ENCODE measurements around the gene TASOR2. TPM values are rescaled to one million over a fixed set of nuclear protein-coding genes. Genes with fewer than 3 reads are reported as not detected.

Gene TASOR2
- total RNA-seq, 1 donor from 2014 or later = 32.8 TPM

DNA sequence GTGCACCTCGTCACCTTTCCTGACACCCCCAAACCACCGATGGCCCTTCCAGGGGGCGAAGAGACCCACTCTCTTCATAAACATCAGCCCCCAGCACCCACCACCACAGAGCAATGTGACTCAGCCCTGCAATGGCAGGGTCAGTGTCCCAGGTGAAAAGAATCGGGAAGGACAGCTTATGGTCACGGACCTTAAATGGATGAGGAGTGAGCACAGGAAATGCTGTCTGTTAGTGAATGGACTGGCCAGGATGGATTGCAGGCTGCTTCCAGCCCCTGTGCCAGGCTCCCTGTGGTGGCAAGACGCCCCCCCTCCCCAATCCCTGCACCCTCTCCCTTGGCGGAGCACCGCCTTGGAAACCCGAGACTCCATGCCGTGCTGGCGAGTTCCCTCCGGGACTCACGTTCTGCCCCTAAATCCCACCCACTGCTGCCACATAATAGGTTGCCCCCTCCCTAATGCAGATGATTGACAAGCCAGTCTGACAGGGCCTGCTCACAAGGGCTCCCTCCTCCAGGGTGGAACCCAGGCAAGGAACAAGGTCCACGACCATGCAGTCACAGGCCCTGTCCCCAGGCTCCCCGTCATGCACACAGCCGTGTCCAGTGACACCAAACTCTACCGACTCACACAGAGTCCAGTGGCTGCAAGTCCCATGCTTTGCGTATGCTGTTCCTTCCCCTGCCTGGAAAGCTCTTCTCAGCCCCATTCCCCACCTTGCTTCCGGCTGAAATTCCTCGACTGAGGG lies 25.6 kb upstream of the TASOR2 start:
- no peak for ATAC-seq

DNA sequence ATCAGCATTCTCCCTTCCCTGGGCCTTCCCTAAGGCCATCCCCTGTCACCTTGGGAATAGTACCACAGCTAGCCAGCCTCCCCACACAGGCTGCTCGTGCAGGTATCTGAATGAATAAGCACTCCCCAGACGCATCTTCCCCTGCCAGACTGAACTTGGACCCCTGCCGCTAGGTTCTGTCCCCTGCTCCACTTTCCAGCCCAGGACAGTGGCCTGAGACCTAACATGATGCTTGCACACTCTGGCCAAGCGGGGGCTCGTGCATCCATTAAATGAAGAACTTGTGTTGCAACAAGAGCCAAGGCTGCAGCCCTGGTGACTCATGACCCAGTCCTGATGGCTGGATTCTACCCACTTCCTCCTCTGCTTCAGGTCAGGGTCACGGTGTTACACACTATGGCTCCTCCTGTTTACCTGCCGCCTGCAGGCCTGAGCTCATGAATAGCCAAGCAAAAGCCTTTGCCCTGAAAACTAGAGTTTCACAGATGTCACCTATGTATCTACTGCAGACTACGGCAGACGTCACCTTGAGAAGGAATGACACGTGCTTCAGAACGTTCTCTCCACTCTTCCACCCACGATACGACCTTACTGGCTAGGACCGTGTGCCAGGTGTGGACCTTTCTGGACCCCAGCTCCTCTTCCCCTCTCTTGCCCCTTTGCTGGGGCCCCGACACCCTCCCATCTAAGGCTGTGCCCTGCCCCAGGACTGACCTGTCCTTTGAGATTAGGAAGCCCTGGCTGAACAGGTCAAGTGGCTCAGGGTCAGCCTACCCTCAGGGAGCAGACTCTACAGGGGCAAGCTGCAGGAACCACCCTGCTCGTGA lies 24.7 kb upstream of the TASOR2 start:
- ATAC-seq = peak; percentile 95

DNA sequence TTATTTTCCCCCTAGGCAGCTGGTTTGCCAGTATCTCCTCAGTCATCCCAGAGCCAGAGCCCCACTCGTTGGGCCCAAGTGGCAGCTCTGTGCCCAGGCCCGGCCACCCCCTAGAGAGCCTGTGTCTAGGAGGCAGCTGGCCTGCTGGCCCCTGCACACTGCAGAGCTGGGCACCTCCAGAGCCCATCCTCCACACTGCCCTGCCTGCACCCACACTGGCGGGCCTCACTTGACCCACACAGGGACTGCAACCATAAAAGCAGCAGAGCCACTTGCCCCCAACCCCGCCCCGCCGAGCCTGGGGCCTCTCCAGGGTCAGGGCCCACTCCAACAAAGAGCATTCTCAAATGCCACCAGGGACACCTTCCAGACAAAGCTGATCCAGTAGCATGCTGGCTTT lies 23.6 kb upstream of the TASOR2 start:
- no peak for ATAC-seq

DNA sequence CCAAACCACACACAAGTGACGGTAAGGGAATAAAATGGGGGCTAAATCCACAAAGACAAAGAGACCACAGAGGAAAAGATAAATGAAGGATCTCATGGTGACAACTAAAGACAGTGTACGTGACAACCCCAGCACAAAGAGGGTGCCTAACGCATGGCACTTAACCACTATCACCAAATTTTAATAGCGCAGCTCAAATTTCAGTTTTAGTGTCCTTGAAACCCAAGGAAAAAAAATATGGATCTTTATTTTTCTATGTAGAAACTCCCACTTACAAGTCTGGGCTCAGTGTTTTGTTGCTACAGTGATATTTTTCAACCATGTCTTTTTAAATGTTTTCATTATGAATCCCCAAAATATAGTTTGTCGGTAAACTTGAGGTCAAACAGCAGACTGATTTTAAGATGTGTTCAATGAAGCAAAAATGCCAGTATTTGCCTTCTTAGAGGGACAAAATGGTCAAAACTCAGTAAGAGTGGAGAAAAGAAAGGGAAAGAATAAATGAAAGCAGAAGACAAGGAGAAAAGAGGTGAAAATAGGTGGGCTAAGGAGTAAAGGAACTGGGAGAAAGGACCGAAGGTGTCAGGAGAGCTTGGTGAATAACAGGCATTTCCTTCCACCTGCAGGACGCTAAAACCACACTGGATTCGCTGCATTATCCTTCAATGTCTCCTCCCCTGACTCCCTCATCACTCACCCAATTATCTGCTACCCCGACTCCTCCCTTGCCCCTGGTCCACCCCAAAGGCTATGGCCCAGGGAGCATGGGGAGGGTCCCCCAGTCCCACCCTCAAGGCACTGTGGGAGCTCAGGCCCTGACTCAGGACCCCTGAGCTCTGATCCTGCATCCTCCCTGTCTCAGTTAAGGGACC lies 21.7 kb upstream of the TASOR2 start:
- no peak for ATAC-seq

DNA sequence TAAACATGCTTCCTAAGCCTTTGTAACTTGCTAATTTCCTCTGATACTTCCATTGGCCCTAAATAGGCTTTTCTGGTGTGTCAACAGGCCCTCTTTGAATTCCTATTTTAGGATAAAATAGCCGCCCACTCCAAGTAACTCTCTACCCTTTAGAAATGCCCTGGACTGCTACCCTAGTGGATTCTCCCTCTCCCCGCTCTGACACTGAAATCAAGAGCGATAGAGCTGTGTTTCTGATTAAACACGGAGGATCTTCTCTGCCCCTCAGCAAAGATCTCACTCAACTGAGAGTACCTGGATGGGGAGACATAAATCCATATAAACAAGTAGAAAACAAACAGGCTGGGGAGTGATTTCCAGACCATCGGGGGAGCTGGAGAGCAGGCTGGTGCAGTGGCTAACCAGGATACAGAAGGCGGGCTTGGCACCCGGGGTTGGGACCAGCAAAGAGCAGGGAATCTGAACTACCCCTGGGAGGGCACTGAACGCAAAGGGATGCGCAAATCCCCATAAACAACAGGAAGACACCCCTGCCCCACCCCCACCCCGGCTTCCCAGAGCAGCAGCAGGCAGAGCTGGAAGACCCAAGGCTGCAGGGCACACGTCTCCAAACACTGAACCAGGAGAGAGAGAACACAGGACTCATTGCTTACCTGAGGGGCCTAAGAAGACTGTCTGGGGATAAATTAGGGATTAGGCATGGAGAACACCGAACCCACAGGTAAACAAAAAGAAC lies 20.8 kb upstream of the TASOR2 start:
- ATAC-seq = no peak

DNA sequence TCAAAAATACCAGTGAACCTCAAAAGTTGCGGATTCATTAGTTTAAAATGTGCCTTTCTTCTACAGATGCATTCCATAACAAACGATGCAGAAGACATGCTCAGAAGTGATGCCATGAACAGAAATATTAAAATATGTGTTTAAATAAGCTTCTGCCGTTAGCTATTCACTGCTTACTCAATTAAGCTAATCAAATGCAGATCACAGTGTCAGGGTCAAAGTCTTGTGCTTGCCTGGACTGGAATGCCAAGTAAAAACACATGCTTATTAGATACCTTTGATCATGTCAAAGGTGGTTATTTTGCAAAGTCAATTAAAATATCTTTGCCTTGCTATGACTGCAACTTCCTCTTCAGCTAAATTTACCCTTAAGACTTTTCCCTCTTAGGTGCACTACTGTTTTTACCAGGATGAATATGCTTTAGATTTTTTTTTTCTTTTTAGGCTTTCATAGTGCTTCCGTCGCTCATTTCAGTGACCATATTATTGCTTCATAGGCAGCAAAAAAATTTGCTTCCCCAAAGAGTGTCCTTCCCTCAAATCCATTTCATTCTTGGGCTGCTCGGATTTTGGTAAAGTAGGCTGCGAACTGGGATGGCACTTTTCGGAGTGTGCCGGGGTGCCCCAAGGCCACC lies 19.1 kb upstream of the TASOR2 start:
- ATAC-seq = no peak

DNA sequence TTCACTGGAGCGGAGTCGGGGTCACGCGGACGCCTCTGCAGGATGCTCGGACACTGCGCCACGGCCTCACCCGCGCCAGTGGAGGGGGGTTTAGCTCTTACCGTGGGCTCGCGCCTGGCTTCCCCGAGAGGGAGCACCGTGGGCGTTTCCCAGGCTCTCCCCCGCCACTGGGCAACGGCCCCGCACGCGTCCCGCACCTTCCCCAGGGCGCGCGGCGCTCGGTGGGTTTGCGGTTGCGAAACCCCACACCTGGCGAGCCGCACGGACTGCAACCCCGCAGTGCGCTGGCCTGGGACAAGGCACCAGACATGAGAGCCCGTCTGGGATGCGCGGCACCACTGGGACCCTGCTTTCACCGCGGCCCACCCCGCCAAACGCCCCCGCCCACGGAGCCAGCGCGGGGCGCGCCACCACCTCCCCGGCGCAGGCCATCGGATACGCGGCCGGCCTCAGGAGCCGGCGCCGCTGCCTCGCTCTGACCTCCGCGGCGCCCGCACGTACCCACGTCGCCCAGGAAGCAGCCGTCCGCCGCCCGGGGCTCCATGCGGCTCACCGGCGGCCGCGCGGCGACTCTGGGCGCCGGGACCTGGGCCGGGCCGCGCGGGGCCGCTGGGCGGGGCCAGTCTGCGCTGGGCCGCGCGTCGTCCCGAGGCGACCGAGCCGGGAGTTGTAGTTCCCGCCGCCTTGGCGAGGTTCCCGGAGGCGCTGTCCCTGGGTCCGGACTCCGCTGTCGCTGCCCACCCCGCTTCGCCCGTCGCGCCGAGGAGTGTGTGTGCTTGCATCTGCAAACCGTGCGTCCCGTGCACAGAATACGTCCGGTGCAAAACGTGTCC lies 18.4 kb upstream of the TASOR2 start, which contains the start of gene ASB13:
TSS of gene ASB13 (minus strand) at position 588 of the 833 bp plus-strand sequence. CDS start at position 544, 44 bp downstream.
- ATAC-seq = peak; percentile 92

DNA sequence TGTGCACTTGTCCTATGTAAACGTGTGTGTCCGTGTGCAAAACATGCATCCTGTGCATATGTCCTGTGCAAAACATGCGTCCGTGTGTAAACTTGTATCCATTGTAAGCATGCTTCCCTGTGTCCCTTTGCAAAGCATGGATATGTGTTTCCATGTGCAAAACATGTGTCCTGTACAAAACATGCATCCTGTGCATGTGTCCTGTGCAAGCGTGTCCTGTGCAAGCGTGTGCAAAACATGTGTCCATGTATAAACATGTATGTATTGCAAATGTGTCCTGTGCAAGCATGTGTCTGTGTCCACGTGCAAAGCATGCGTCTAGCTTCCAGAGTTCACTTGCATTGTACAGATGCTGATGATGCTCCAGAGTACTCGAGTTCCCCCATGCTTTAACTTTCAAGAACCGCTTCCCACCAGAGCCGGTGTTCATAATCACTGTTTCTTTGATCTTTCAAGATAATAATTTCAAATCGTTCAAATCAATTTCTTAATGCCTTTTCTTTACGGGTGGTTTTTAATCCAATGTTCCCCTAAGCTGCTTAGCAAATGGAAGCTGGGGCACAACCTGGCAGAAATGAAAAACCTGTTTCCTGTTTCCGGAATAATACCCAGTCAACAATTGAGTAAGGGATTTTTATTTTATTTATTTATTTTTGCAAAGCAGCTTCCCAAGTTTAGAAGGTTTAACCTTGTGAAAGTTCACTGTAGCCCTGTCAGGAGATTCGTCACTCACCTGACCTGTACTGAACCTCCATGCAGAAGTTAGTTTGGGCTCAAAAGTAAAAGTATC lies 17.6 kb upstream of the TASOR2 start:
- no peak for ATAC-seq

DNA sequence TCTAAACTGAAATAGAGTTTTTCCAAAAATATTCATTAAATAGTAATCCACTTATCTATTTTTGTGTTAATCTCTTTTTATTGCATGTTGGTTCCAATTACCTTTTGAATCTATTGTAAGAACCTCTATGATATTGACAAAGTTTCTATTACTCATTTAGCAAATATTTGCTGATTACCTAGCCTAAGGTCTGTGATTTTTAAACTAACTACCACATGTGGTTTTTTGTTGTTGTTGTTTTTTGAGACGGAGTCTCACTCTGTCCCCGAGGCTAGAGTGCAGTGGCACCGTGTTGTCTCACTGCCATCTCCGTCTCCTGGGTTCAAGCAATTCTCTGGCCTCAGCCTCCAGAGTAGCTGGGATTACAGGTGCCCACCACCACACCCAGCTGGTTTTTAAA lies 16.2 kb upstream of the TASOR2 start:
- ATAC-seq = no peak

DNA sequence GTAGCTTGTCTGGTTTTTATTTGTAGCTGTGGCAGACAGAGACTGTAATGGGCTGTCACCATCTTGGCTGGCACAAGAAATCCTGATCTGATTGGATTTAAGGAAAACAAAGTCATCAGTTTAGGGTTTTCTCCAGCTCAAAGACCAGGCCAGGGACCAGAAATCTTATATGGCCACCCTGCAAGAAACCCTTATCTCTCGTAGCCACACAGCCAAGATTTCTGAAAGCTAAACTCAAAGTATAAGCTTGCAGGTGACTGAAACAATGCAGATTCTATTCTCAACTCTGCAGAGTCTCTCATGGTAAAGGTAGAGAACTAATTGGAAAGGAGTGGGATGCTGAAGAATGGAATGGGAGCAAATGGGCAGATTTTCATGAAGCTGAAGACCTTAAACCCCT lies 15.0 kb upstream of the TASOR2 start:
- no peak for ATAC-seq

DNA sequence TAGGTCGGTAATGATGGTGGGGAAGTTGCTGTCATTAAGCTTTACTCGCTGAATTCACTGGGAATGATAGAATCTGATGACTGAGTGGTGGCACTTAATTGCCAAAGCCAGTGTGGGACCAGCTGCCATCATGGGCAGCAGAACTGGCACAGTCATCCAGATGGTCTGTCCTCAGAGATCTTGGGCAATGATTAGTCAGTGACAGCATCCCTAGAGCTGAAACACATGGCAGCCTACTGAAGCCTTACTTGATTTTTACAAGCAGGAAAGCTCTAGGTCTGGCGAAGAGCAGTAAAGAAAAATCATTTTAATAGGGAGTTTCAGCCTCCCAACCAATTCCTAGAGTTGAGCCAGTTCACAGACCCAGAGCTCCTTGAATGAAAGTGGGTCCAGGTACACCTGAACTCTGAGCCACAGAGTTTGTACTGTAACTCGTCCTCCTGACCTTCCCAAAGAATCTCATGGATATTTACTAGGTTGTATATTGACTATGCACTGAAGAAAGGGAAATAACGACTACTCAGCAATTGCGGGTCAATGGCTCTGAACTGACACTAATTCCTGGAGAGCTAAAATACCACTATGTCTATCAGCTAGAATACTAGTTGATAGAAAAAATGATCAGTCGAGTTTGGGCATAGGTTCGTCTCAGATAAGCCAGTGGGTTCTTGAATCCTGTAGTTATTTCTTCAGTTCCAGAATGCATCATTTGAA lies 13.8 kb upstream of the TASOR2 start:
- no peak for ATAC-seq

DNA sequence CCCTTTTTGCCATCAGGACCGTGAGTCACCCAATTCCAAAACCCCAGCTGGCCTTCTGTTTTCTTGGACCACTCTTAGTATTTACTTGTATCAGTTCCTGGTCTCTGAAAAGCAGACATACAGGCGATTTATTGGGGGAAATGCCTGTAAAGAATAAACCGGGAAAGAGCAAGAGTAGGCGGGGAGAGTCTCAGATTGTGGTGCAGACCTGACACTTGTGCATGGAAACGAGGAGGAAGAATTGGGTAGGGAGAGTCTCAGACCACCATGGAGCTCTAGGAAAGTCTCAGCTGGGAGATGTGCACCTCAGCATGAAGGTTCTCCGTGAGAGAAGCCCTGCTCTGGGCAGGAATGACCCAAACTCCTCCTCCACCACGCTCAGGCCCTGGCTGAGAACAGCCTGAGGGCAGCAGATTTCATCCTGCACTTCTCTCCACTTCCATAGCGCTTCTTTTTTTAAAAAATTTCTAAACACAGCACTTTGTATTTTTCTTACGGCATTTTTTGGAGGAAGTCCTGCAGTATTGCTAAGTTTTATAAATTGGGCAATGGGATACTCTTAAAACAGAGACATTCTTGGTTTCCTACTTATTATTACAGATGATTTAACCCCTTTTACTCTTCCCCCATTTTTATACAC lies 6.1 kb upstream of the TASOR2 start:
- ATAC-seq = no peak

DNA sequence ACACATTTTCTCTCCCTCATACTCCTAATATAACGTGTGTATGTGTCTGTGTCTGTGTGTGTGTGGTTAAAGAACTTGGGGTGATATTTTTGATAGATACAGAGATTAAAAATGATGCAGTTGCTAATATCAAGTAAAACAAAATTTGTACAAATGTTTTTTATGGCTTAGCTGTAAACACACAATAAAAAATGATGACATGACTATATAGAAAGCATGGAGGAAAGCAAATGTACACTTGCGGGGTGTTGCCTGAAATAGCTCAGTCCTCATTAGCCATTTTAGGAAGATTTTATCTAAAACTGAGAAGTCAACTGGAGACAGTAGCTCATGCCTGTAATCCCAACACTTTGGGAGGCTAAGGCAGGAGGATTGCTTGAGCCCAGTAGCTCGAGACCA lies 5.6 kb upstream of the TASOR2 start:
- ATAC-seq = no peak

DNA sequence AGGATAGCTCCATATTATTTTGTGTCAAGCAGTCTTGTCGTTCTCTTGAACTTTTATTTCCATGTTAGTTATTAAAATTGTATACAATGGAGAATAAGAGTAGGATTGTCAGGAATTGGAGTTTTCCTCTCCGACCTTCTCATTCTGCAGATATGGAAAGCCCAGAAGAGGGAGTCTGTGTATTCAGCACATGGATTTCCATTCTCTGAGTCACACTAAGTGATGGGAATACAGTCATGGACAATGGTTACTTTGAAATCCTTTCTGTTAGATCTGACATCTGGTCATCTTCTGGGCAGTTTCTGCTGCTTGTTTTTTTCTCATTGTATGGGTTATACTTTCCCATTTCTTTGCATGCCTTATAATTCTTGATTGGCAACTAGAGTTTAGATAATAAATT lies 5.0 kb upstream of the TASOR2 start:
- no peak for ATAC-seq

DNA sequence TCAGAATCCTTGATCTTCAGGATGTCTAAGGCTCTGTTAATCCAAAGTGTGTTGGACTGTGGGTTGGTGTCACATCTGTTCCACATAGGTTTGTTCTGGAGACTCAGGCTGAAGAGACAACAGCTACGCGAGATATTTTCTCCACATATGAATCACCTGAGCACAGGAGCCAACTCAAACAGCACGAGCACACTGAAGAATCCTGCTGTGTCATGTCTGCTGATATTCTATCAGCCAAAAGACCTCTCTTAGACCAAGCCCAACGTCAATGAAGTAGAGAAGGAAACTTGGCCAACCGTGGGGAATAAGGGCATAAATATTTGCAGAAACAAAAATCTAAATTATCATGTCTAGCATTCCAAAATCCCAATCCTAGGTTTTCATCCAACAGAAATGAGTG lies 2.7 kb upstream of the TASOR2 start:
- ATAC-seq = no peak

DNA sequence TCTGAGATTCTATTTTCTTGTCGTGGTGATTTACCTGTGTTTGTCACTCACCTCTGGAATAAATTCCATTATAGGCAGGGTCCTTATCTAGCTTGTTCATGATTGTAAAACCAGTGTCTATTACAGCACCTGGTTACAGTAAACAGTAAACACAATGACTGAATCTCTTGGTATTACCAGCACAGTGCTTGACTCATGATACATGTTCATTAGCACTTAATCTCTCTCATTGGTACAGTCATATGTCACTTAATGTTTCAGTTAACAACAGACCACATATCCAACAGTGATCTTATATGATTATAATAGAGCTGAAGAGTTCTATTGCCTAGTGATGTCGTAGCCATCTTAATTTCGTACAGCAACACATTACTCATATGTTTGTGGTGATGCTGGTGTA lies 1.6 kb upstream of the TASOR2 start:
- peak; percentile 40 for ATAC-seq

DNA sequence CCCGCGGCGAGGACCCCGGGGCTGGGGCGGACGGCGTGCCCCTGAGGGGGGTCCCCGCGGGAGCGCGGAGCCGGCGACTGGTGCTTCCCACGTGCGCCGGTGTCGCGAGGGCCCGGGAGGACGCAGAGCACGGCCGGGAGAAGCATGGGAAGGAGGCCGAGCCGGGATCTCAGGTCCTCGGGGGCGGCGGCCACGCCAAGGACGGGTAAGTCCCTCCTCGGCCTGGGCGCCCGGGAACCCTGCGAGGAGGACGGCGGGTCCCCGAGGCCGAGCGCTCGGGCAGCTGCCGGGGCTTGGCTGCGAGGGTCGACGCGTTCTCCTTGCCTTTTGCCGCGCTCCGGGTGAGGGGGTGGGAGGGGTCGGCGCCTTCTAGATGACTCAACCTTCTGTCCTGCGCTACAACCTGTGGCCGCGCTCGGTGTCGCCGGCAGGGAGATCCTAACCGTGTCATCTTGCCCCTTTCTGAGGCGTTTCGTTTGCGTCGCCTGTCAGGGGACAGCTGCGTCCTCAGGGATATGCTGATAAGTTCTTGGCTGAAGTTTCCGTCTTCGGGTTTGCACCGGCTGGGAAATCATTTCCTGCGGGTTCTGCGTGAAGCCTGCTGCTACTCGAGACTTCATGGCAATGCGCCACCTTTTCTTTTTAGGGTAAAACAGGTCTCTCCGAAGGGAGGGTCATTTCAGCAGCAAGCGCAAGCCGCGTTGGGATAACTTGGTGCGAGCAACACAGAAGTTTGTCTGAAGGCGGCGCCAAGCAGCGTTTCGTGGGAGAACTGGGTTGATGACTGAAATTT lies 529 bp downstream of the TASOR2 start:
- ATAC-seq = peak; percentile 60

DNA sequence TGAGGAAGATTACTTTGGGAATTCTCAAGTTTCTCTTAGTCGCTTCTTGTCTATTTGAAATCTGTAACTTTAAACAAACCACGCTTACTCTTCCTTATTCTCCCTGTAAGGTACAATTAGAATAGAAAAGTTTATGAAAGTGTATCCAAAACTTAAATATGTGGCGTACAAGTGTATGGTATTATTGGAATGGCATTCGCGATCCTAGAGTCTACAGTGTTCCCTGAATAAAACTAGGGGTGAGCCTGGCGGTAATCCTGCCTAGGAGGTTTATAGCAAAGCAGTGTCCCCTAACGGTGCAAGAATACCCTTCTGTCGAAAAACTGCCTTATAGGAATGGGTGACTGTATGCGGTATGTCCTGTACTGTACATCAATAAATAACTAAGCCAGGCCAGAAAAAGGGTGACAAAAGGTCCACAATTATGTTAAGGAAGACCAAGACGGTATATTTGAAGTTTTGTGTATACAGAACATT lies 1.2 kb downstream of the TASOR2 start:
- no peak for ATAC-seq

Data from esophagus mucosa (tissue), 1 donor.